Measurements from ENCODE around the gene BRAF.
A peak's percentile ranks its signal among the peaks of the same experiment; 100 is the strongest.

The BRAF gene

DNA sequence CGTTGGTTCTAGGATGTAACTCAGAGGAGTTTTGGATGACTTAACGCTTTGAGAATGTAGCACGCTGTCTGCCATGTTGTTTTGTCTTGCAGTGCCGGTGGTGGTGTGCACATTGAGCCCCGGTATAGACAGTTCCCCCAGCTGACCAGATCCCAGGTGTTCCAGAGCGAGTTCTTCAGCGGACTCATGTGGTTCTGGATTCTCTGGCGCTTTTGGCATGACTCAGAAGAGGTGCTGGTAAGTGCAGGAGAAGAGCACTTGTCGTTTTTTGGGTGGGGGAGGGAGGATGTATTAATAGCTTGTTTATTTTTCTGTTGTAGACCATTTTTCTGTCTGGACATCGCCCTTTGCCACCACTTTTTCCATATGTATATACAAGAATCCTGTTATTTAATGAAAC is 222.0 kb downstream of the BRAF start (continued):
- TF ChIP-seq OSR2 (tag by site-specific recombination; IDR thresholded peaks at IDR 0.05) (no peak), ZNF223 (tag by site-specific recombination; IDR thresholded peaks at IDR 0.05) (no peak), GLI2 (tag by site-specific recombination; IDR thresholded peaks at IDR 0.05; ENCODE audit: borderline replicate concordance, low read depth) (no peak), ZNF16 (tag by site-specific recombination; IDR thresholded peaks at IDR 0.05; ENCODE audit: low read depth) (no peak)
- TF ChIP-seq, protein P1, sequence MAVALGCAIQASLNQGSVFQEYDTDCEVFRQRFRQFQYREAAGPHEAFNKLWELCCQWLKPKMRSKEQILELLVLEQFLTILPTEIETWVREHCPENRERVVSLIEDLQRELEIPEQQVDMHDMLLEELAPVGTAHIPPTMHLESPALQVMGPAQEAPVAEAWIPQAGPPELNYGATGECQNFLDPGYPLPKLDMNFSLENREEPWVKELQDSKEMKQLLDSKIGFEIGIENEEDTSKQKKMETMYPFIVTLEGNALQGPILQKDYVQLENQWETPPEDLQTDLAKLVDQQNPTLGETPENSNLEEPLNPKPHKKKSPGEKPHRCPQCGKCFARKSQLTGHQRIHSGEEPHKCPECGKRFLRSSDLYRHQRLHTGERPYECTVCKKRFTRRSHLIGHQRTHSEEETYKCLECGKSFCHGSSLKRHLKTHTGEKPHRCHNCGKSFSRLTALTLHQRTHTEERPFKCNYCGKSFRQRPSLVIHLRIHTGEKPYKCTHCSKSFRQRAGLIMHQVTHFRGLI (tag by site-specific recombination; IDR thresholded peaks at IDR 0.05) = no peak

DNA sequence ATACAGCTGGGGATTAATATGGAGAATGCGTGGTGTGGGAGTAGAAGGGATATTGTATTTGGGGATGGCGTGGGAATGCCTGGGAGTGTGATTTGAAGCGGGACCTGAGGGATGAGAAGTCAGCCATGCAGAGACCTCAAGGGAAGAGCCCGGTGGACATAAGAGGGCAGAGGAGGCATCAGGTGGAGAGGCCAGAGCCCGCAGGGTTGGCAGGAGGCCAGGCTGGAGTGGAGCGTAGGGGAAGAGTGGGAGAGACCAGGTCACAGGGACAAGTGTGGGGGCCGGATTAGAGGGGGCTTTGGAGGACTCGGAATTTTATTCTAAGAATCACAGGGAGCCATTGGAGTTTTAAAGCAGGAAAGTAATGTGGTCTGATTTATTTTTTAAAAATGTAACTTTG is 226.3 kb downstream of the BRAF start:
- no peak overlapping the region for H3K27ac ChIP-seq (ENCODE audit: extremely low read depth, low read depth, low read length)
- H3K4me3 ChIP-seq (ENCODE audit: low read depth, low read length) = no peak overlapping the region
- TF ChIP-seq ZNF660 (tag by site-specific recombination; IDR thresholded peaks at IDR 0.05) = no peak
- peak; percentile 56 for TF ChIP-seq EGR2 (tag by site-specific recombination; IDR thresholded peaks at IDR 0.05; ENCODE audit: low read depth)
- TF ChIP-seq ZFHX2 (tag by site-specific recombination; conservative IDR thresholded peaks at IDR 0.05) = peak; percentile 42; the same call in 1 of the 2 replicates
- H3K36me3 ChIP-seq (ENCODE audit: control insufficient read depth in 2 of 2, insufficient read depth in 1 of 2, low read length in 2 of 2) = peaks cover 4 to 36% of the 10 kb centered on the region in 2 experiments; a peak in 2 of 3 replicates
- H3K4me1 ChIP-seq (ENCODE audit: control insufficient read depth, insufficient read depth, low read length) = no peaks in the 10 kb centered on the region
- no peaks in the 10 kb centered on the region for H3K9me3 ChIP-seq (ENCODE audit: control insufficient read depth, insufficient read depth, low read depth, low read length)
- POLR2A ChIA-PET = no interaction called here
- CTCF ChIA-PET = no interaction called here

DNA sequence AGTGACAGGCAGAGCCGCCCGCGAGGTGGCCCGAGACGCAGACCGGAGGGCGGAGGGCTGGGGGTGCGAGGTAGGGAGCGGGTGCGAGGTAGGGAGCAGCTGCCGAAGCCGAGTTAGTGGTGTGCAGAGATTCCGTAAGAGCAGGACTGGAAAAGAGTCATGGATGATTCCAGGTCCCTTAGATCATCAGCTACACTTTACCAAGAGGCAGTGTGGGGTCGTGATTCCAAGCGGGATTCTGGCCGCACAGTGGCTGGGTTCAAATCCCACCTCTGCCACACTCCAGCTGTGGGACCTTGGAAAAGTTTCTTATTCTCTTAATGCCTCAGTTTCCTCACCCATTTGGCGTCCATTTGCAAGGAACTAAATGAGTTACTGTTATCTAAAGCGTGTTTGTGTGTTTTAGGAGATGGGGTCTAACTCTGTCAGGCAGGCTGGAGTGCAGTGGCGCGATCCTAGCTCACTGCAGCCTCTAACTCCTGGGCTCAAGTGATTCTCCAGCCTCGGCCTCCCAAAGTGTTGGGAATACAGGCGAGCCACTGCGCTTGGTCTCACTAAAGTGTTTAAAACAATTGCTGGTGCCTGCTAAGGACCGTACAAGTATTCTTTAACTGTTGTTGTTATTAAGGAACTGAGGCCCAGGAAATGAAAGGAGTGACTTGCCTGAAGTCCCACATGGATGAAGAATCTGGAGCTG is 227.1 kb downstream of the BRAF start:
- H3K4me1 ChIP-seq (ENCODE audit: control insufficient read depth, insufficient read depth, low read length) = no peaks in the 10 kb centered on the region
- peak overlapping the region; percentile 79 for H3K27ac ChIP-seq (ENCODE audit: extremely low read depth, low read depth, low read length)
- ChIA-PET CTCF (no interaction called here), POLR2A (no interaction called here)
- peak overlapping the region; percentile 87 for H3K4me3 ChIP-seq (ENCODE audit: low read depth, low read length)
- H3K9me3 ChIP-seq (ENCODE audit: control insufficient read depth, insufficient read depth, low read depth, low read length) = no peaks in the 10 kb centered on the region
- TF ChIP-seq GFI1B (tag by site-specific recombination; IDR thresholded peaks at IDR 0.05) = peak; percentile 69; the same call in 1 of the 2 replicates
- 0 out of 2 replicates have a peak, but pooled peaks have one; percentile 8 for TF ChIP-seq WT1 (tag by site-specific recombination; IDR thresholded peaks at IDR 0.05)
- TF ChIP-seq ZNF514 (tag by site-specific recombination; IDR thresholded peaks at IDR 0.05) = no peak
- TF ChIP-seq ZNF223 (tag by site-specific recombination; IDR thresholded peaks at IDR 0.05) = no peak
- no peak for TF ChIP-seq HOXC10 (CRISPR knock-in tag; IDR thresholded peaks at IDR 0.05)
- TF ChIP-seq ZNF664 (tag by site-specific recombination; IDR thresholded peaks at IDR 0.05) = peak; percentile 92
- no peak for TF ChIP-seq BCL11B (tag by site-specific recombination; IDR thresholded peaks at IDR 0.05; ENCODE audit: low read depth)
- peak; percentile 96 for TF ChIP-seq ZBTB48 (tag by site-specific recombination; IDR thresholded peaks at IDR 0.05)
- TF ChIP-seq, protein P2, sequence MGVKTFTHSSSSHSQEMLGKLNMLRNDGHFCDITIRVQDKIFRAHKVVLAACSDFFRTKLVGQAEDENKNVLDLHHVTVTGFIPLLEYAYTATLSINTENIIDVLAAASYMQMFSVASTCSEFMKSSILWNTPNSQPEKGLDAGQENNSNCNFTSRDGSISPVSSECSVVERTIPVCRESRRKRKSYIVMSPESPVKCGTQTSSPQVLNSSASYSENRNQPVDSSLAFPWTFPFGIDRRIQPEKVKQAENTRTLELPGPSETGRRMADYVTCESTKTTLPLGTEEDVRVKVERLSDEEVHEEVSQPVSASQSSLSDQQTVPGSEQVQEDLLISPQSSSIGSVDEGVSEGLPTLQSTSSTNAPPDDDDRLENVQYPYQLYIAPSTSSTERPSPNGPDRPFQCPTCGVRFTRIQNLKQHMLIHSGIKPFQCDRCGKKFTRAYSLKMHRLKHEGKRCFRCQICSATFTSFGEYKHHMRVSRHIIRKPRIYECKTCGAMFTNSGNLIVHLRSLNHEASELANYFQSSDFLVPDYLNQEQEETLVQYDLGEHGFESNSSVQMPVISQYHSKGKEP (tag by site-specific recombination; IDR thresholded peaks at IDR 0.05) = no peak
- no peak for TF ChIP-seq OVOL3 (tag by site-specific recombination; IDR thresholded peaks at IDR 0.05)
- TF ChIP-seq, protein P3, sequence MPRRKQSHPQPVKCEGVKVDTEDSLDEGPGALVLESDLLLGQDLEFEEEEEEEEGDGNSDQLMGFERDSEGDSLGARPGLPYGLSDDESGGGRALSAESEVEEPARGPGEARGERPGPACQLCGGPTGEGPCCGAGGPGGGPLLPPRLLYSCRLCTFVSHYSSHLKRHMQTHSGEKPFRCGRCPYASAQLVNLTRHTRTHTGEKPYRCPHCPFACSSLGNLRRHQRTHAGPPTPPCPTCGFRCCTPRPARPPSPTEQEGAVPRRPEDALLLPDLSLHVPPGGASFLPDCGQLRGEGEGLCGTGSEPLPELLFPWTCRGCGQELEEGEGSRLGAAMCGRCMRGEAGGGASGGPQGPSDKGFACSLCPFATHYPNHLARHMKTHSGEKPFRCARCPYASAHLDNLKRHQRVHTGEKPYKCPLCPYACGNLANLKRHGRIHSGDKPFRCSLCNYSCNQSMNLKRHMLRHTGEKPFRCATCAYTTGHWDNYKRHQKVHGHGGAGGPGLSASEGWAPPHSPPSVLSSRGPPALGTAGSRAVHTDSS (tag by site-specific recombination; IDR thresholded peaks at IDR 0.05) = no peak
- TF ChIP-seq ZNF394 (tag by site-specific recombination; IDR thresholded peaks at IDR 0.05; ENCODE audit: borderline replicate concordance) = peak; percentile 59; the same call in 1 of the 2 replicates
- no peak for TF ChIP-seq ZNF830 (tag by site-specific recombination; IDR thresholded peaks at IDR 0.05; ENCODE audit: low read depth)
- TF ChIP-seq, protein P4, sequence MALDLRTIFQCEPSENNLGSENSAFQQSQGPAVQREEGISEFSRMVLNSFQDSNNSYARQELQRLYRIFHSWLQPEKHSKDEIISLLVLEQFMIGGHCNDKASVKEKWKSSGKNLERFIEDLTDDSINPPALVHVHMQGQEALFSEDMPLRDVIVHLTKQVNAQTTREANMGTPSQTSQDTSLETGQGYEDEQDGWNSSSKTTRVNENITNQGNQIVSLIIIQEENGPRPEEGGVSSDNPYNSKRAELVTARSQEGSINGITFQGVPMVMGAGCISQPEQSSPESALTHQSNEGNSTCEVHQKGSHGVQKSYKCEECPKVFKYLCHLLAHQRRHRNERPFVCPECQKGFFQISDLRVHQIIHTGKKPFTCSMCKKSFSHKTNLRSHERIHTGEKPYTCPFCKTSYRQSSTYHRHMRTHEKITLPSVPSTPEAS (tag by site-specific recombination; IDR thresholded peaks at IDR 0.05) = no peak
- TF ChIP-seq, protein P5, sequence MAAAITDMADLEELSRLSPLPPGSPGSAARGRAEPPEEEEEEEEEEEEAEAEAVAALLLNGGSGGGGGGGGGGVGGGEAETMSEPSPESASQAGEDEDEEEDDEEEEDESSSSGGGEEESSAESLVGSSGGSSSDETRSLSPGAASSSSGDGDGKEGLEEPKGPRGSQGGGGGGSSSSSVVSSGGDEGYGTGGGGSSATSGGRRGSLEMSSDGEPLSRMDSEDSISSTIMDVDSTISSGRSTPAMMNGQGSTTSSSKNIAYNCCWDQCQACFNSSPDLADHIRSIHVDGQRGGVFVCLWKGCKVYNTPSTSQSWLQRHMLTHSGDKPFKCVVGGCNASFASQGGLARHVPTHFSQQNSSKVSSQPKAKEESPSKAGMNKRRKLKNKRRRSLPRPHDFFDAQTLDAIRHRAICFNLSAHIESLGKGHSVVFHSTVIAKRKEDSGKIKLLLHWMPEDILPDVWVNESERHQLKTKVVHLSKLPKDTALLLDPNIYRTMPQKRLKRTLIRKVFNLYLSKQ (tag by site-specific recombination; IDR thresholded peaks at IDR 0.05; ENCODE audit: borderline replicate concordance) = no peak
- TF ChIP-seq, protein P6, sequence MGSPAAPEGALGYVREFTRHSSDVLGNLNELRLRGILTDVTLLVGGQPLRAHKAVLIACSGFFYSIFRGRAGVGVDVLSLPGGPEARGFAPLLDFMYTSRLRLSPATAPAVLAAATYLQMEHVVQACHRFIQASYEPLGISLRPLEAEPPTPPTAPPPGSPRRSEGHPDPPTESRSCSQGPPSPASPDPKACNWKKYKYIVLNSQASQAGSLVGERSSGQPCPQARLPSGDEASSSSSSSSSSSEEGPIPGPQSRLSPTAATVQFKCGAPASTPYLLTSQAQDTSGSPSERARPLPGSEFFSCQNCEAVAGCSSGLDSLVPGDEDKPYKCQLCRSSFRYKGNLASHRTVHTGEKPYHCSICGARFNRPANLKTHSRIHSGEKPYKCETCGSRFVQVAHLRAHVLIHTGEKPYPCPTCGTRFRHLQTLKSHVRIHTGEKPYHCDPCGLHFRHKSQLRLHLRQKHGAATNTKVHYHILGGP (tag by site-specific recombination; IDR thresholded peaks at IDR 0.05) = no peak
- H3K36me3 ChIP-seq (ENCODE audit: control insufficient read depth in 2 of 2, insufficient read depth in 1 of 2, low read length in 2 of 2) = peaks cover 0 to 37% of the 10 kb centered on the region in 2 experiments; a peak in 1 of 3 replicates

Data from HEK293 (cell line).